Measurements from ENCODE around the gene TMEM54. TPM values are rescaled to one million over a fixed set of nuclear protein-coding genes. Genes with fewer than 3 reads are reported as not detected.

The TMEM54 gene
- total and polyA plus RNA-seq, 11 donors: 5.6 to 15.9 (median 9.3) TPM

- ATAC-seq (peak; percentile 74 to 87 (median 76)), DNase-seq (peak; percentile 53 to 83 (median 69))
- peaks cover 0 to 24% (median 11%) of the 10 kb centered on the region in 12 donors for H3K4me1 ChIP-seq
- peak within 1 kb of the TSS in 7 of 12 donors; percentile 5 to 43 (median 30) for H3K4me3 ChIP-seq
- H3K27me3 ChIP-seq: peaks cover 6 to 63% (median 30%) of the 10 kb centered on the region in 9 donors
- 1 to 6% (median 2%) methylated on average over 20 to 79 of the region's 79 CpGs for WGBS, 4 donors
- no peaks in the 10 kb centered on the region for H3K9me3 ChIP-seq
- H3K27ac ChIP-seq: no peak within 1 kb of the TSS
- intact Hi-C loops (cut with DNase I): no loop called here
- TF ChIP-seq, protein P1, sequence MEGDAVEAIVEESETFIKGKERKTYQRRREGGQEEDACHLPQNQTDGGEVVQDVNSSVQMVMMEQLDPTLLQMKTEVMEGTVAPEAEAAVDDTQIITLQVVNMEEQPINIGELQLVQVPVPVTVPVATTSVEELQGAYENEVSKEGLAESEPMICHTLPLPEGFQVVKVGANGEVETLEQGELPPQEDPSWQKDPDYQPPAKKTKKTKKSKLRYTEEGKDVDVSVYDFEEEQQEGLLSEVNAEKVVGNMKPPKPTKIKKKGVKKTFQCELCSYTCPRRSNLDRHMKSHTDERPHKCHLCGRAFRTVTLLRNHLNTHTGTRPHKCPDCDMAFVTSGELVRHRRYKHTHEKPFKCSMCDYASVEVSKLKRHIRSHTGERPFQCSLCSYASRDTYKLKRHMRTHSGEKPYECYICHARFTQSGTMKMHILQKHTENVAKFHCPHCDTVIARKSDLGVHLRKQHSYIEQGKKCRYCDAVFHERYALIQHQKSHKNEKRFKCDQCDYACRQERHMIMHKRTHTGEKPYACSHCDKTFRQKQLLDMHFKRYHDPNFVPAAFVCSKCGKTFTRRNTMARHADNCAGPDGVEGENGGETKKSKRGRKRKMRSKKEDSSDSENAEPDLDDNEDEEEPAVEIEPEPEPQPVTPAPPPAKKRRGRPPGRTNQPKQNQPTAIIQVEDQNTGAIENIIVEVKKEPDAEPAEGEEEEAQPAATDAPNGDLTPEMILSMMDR (IDR thresholded peaks at IDR 0.05): peak; percentile 16 to 65 (median 49)
- TF ChIP-seq POLR2A (IDR thresholded peaks at IDR 0.05): no peak
- H3K36me3 ChIP-seq: no peaks in the 10 kb centered on the region
Observed at GRCh38 chr1:32886004-32886827, 15.0 kb downstream of the TMEM54 start, which contains the start of gene HPCA. Gene HPCA, plus strand, starts transcription at chr1:32886491. Its CDS starts 2,408 bp downstream, at chr1:32888899.

- H3K36me3 ChIP-seq: no peaks in the 10 kb centered on the region
- H3K4me3 ChIP-seq: no peak overlapping the region
- no peaks in the 10 kb centered on the region for H3K9me3 ChIP-seq
- intact Hi-C loops (cut with DNase I): no loop called here
- DNase-seq (no peak), ATAC-seq (no peak)
- peaks cover 6 to 59% (median 30%) of the 10 kb centered on the region in 9 donors for H3K27me3 ChIP-seq
- 19 to 22% (median 21%) methylated on average over 7 to 8 of the region's 8 CpGs for WGBS, 4 donors
- H3K27ac ChIP-seq: no peak overlapping the region
- TF ChIP-seq, protein P1 (IDR thresholded peaks at IDR 0.05): no peak
- TF ChIP-seq POLR2A (IDR thresholded peaks at IDR 0.05): no peak
- H3K4me1 ChIP-seq: peaks cover 0 to 30% (median 12%) of the 10 kb centered on the region in 12 donors
Observed at GRCh38 chr1:32885676-32886003, 15.5 kb downstream of the TMEM54 start.

GRCh38 chr1:32884726-32885125, 16.5 kb downstream of the TMEM54 start:
- Histone ChIP-seq H3K4me1 (peaks cover 0 to 31% (median 12%) of the 10 kb centered on the region in 12 donors), H3K36me3 (no peaks in the 10 kb centered on the region), H3K27ac (no peak overlapping the region), H3K27me3 (peaks cover 6 to 50% (median 29%) of the 10 kb centered on the region in 9 donors), H3K9me3 (no peaks in the 10 kb centered on the region), H3K4me3 (no peak overlapping the region)
- WGBS, 4 donors: 48 to 75% (median 52%) methylated on average over 6 to 12 of the region's 12 CpGs
- no peak for TF ChIP-seq POLR2A (IDR thresholded peaks at IDR 0.05)
- TF ChIP-seq, protein P1 (IDR thresholded peaks at IDR 0.05): no peak
- ATAC-seq (no peak), DNase-seq (no peak)
- intact Hi-C loops (cut with DNase I): no loop called here

DNA sequence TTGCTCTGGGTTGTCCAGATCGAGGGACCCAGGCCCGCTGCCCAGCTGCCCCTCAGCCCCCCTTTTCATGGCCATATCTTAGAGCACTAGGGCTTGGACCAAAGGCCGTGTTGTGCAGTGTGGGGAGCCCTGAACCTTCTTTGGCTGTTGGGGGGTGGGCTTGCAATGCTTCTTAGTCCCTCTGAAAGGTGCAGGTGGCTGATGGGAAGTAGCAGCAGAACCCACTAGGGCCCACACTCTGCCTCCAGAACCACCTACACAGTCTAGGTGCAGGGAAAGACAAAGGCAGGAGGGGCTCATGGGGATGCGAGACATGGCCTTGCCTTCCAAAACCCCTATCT, 17.2 kb downstream of the TMEM54 start:
- intact Hi-C loops (cut with DNase I): no loop called here

More for the DNA sequence above, 17.2 kb downstream of the TMEM54 start:
- WGBS, 4 donors: 74 to 84% (median 78%) methylated on average over 3 to 4 of the region's 4 CpGs
- Histone ChIP-seq H3K4me1 (peaks cover 0 to 31% (median 12%) of the 10 kb centered on the region in 12 donors), H3K4me3 (no peak overlapping the region), H3K36me3 (no peaks in the 10 kb centered on the region), H3K9me3 (no peaks in the 10 kb centered on the region), H3K27ac (no peak overlapping the region), H3K27me3 (peaks cover 6 to 46% (median 26%) of the 10 kb centered on the region in 9 donors)
- no peak for DNase-seq
- ATAC-seq: no peak
- TF ChIP-seq, protein P1 (IDR thresholded peaks at IDR 0.05): no peak
- no peak for TF ChIP-seq POLR2A (IDR thresholded peaks at IDR 0.05)
